BJ (cell line): Measurements from ENCODE around the gene MARCHF4. TPM values are rescaled to one million over a fixed set of nuclear protein-coding genes. Genes with fewer than 3 reads are reported as not detected.

ENCODE experiments used
- CTCF ChIA-PET: fragments of 350-600 bp; formaldehyde crosslinking; extraction: SDS; loops from one replicate; lab custom pipeline; 2021; ENCODE audit warnings: antibody characterized with exemption, inconsistent platforms; lab: Yijun Ruan, JAX
- POLR2A ChIA-PET: fragments of 300-600 bp; sonication (Branson Sonifier 250); formaldehyde crosslinking; extraction: SDS; loops from one replicate; lab custom pipeline; 2021; ENCODE audit warnings: antibody characterized with exemption; lab: Charles Lee
- DNase-seq: peaks from one replicate; pipeline ENCODE4 v3.0.0-alpha.2; 2011; ENCODE audit warnings: low read depth
- H3K27me3 ChIP-seq: 2 replicates; pipeline ENCODE4 v1.6.0; 2011; ENCODE audit warnings: low read length; ENCODE audit not compliant: control insufficient read depth, insufficient read depth
- H3K36me3 ChIP-seq: 2 replicates; pipeline ENCODE4 v1.5.1; 2011; ENCODE audit warnings: low read length; ENCODE audit not compliant: control insufficient read depth, insufficient read depth
- H3K4me3 ChIP-seq: 2 replicates; pipeline ENCODE4 v1.5.1; 2011; ENCODE audit warnings: low read depth, mild to moderate bottlenecking, control low read depth, low read length
- CTCF ChIP-seq: IDR thresholded peaks from 2 replicates; pipeline ENCODE4 v1.5.1; 2011; ENCODE audit warnings: low read depth, mild to moderate bottlenecking, control low read depth, inconsistent platforms, low read length, moderate library complexity; ENCODE audit not compliant: insufficient read depth
- polyA plus RNA-seq: library from polyadenylated mRNA; depleted of rRNA; stranded (reverse); fragments of >200 nt; gene quantifications from 2 replicates; pipeline ENCODE4 v1.2.3, GENCODE V29; 2011

The MARCHF4 gene
- polyA plus RNA-seq, 1 experiment: 9.7 TPM

- H3K36me3 ChIP-seq: no peaks in the 10 kb centered on the region
- no peak for TF ChIP-seq CTCF
- DNase-seq: no peak
- ChIA-PET CTCF (interaction anchor here (1.0 kb wide), 1 partner anchor 11 kb away, joined by 3 read pairs; no protein-coding TSS in a partner anchor), POLR2A (interaction anchor here (0.6 kb wide), 1 partner anchor 172 kb away, joined by 4 read pairs; no protein-coding TSS in a partner anchor)
- no peaks in the 10 kb centered on the region for H3K27me3 ChIP-seq
- no peak overlapping the region for H3K4me3 ChIP-seq
These were observed 27.9 kb downstream of the MARCHF4 start for GRCh38 chr2:216344206-216344949.

- CTCF ChIA-PET: interaction anchor here (1.0 kb wide), 1 partner anchor 10 kb away, joined by 3 read pairs; no protein-coding TSS in a partner anchor
These were observed 28.9 kb downstream of the MARCHF4 start for GRCh38 chr2:216343221-216343980.

GRCh38 chr2:216341121-216341520 is 31.2 kb downstream of the MARCHF4 start:
- no peaks in the 10 kb centered on the region for H3K36me3 ChIP-seq
- CTCF ChIA-PET: interaction anchor here (0.9 to 1.6 kb wide), 2 partner anchors 10 to 84 kb away, joined by 3 to 4 read pairs; no protein-coding TSS in a partner anchor
- DNase-seq: no peak
- H3K4me3 ChIP-seq: no peak overlapping the region
- H3K27me3 ChIP-seq: no peaks in the 10 kb centered on the region
- POLR2A ChIA-PET: no interaction called here
- TF ChIP-seq CTCF: no peak

More at GRCh38 chr2:216343221-216343980, 28.9 kb downstream of the MARCHF4 start:
- TF ChIP-seq CTCF: no peak
- H3K27me3 ChIP-seq: no peaks in the 10 kb centered on the region
- POLR2A ChIA-PET: interaction anchor here (0.6 kb wide), 1 partner anchor 20 kb away, joined by 5 read pairs; no protein-coding TSS in a partner anchor
- H3K36me3 ChIP-seq: no peaks in the 10 kb centered on the region
- H3K4me3 ChIP-seq: no peak overlapping the region
- DNase-seq: no peak

- TF ChIP-seq CTCF: no peak
- DNase-seq: no peak
- H3K4me3 ChIP-seq: no peak overlapping the region
- no peaks in the 10 kb centered on the region for H3K27me3 ChIP-seq
- ChIA-PET CTCF (interaction anchor here (0.9 to 1.6 kb wide), 3 partner anchors 11 to 117 kb away, joined by 3 to 4 read pairs (median 3); no protein-coding TSS in a partner anchor), POLR2A (no interaction called here)
- H3K36me3 ChIP-seq: no peaks in the 10 kb centered on the region
These were observed 32.0 kb downstream of the MARCHF4 start for GRCh38 chr2:216340280-216340631.
